ENCODE measurements around the gene STIMATE. TPM values are rescaled to one million over a fixed set of nuclear protein-coding genes. Genes with fewer than 3 reads are reported as not detected.

STIMATE gene
- polyA plus RNA-seq, 1 donor from 2014 or later, result 14.6 TPM

DNA sequence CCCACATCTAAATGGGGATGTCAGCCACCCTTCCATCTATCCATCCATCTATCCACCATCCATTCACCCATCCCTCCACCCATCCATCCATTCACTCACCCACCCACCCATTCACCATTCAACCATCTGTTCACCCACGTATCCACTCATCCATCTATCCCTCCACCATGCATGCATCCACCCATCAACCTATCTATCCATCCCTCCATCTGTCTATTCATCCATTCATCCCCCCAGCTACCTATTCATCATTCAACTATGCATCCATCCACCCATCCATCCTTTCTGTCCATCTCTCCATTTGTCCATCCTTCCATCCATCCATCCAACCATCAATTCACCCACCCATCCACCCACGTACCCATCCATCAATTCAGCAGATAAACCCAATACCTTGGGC is 88.2 kb downstream of the STIMATE start:
- no peaks in the 10 kb centered on the region for H3K27me3 ChIP-seq (ENCODE audit: insufficient read depth, low read depth, low read length)
- no peaks in the 10 kb centered on the region for H3K9me3 ChIP-seq (ENCODE audit: low read length)
- no peaks in the 10 kb centered on the region for H3K9me2 ChIP-seq (ENCODE audit: insufficient read depth, low read length)
- no peak overlapping the region for H3K9ac ChIP-seq (ENCODE audit: low read length)
- H3F3A ChIP-seq (ENCODE audit: insufficient read depth, low read length, poor library complexity, severe bottlenecking), result no peaks in the 10 kb centered on the region
- no peaks in the 10 kb centered on the region for H3K36me3 ChIP-seq (ENCODE audit: insufficient read depth, low read length)
- no peaks in the 10 kb centered on the region for H4K20me1 ChIP-seq (ENCODE audit: insufficient read depth)
- H2AFZ ChIP-seq (ENCODE audit: low read depth, low read length), result no peak overlapping the region
- H3K4me3 ChIP-seq (ENCODE audit: low read length), result no peak overlapping the region
- no peak for TF ChIP-seq EP300 (conservative IDR thresholded peaks at IDR 0.05; ENCODE audit: poor library complexity, severe bottlenecking)
- TF ChIP-seq, protein P1, sequence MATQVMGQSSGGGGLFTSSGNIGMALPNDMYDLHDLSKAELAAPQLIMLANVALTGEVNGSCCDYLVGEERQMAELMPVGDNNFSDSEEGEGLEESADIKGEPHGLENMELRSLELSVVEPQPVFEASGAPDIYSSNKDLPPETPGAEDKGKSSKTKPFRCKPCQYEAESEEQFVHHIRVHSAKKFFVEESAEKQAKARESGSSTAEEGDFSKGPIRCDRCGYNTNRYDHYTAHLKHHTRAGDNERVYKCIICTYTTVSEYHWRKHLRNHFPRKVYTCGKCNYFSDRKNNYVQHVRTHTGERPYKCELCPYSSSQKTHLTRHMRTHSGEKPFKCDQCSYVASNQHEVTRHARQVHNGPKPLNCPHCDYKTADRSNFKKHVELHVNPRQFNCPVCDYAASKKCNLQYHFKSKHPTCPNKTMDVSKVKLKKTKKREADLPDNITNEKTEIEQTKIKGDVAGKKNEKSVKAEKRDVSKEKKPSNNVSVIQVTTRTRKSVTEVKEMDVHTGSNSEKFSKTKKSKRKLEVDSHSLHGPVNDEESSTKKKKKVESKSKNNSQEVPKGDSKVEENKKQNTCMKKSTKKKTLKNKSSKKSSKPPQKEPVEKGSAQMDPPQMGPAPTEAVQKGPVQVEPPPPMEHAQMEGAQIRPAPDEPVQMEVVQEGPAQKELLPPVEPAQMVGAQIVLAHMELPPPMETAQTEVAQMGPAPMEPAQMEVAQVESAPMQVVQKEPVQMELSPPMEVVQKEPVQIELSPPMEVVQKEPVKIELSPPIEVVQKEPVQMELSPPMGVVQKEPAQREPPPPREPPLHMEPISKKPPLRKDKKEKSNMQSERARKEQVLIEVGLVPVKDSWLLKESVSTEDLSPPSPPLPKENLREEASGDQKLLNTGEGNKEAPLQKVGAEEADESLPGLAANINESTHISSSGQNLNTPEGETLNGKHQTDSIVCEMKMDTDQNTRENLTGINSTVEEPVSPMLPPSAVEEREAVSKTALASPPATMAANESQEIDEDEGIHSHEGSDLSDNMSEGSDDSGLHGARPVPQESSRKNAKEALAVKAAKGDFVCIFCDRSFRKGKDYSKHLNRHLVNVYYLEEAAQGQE (IDR thresholded peaks at IDR 0.05; ENCODE audit: borderline replicate concordance), result no peak
- no peak for TF ChIP-seq TAF1 (IDR thresholded peaks at IDR 0.05; ENCODE audit: low read depth)
- TF ChIP-seq RAD21 (conservative IDR thresholded peaks at IDR 0.05), result no peak
- no peak for TF ChIP-seq POLR2AphosphoS5 (IDR thresholded peaks at IDR 0.05)
- no peak for TF ChIP-seq SMC3 (conservative IDR thresholded peaks at IDR 0.05; ENCODE audit: poor library complexity)
- TF ChIP-seq EZH2 (IDR thresholded peaks at IDR 0.05; ENCODE audit: borderline replicate concordance, insufficient read depth, low read length, poor library complexity, severe bottlenecking), result no peak
- TF ChIP-seq, protein P2, sequence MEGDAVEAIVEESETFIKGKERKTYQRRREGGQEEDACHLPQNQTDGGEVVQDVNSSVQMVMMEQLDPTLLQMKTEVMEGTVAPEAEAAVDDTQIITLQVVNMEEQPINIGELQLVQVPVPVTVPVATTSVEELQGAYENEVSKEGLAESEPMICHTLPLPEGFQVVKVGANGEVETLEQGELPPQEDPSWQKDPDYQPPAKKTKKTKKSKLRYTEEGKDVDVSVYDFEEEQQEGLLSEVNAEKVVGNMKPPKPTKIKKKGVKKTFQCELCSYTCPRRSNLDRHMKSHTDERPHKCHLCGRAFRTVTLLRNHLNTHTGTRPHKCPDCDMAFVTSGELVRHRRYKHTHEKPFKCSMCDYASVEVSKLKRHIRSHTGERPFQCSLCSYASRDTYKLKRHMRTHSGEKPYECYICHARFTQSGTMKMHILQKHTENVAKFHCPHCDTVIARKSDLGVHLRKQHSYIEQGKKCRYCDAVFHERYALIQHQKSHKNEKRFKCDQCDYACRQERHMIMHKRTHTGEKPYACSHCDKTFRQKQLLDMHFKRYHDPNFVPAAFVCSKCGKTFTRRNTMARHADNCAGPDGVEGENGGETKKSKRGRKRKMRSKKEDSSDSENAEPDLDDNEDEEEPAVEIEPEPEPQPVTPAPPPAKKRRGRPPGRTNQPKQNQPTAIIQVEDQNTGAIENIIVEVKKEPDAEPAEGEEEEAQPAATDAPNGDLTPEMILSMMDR (IDR thresholded peaks at IDR 0.05; ENCODE audit: poor library complexity, severe bottlenecking), result no peak
- TF ChIP-seq MXI1 (conservative IDR thresholded peaks at IDR 0.05; ENCODE audit: poor library complexity, severe bottlenecking), result no peak
- H3K27ac ChIP-seq (ENCODE audit: low read length), result no peak overlapping the region
- no peaks in the 10 kb centered on the region for H3K79me2 ChIP-seq (replicated peaks; ENCODE audit: insufficient read depth, low read length)
- H3K4me2 ChIP-seq (ENCODE audit: low read length), result no peak overlapping the region

DNA sequence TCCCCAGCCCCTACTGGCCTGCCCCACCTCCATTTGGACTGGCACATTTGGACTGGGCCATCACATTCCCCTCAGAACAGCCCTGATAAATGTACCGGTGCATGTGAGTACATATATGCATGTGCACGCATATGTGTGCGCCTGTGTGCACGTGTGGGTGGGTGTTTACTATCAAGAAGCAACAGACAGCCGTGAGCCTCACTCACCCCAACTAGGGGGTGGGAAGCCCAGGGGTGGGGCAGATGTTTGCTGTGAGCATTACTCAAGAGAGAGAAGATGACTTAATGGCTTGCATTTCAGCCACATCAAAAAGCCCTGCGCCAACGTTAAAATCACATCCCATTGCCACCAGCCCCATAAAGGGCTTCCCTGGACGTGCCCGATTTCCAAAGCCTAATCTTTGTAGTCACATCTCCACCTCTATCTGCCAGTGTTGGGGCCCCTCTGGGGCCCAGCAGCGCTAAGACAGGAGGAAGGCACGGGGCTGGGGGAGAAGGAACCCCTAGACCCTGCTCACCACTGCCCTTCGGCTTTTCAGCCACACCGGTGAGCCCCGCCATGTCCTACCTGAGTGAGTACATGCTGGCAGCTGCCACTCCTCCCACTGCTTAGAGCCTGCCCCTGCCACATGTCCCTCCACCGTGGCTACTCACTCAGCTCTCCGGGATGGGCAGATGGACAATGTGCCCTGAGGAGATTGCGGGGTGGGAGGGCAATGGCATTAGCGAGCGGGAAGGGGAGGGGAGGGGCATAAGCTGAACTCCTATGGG is 91.9 kb downstream of the STIMATE start:
- Histone ChIP-seq H3K4me2 (ENCODE audit: low read length) (no peak overlapping the region), H3K9me3 (ENCODE audit: low read length) (no peaks in the 10 kb centered on the region), H3K27me3 (ENCODE audit: insufficient read depth, low read depth, low read length) (no peaks in the 10 kb centered on the region), H3K27ac (ENCODE audit: low read length) (no peak overlapping the region), H3K36me3 (ENCODE audit: insufficient read depth, low read length) (no peaks in the 10 kb centered on the region), H4K20me1 (ENCODE audit: insufficient read depth) (no peaks in the 10 kb centered on the region), H3K79me2 (replicated peaks; ENCODE audit: insufficient read depth, low read length) (no peaks in the 10 kb centered on the region), H3K9me2 (ENCODE audit: insufficient read depth, low read length) (no peaks in the 10 kb centered on the region), H3K9ac (ENCODE audit: low read length) (no peak overlapping the region), H3K4me3 (ENCODE audit: low read length) (no peak overlapping the region), H2AFZ (ENCODE audit: low read depth, low read length) (no peak overlapping the region), H3F3A (ENCODE audit: insufficient read depth, low read length, poor library complexity, severe bottlenecking) (no peaks in the 10 kb centered on the region)
- TF ChIP-seq POLR2AphosphoS5 (IDR thresholded peaks at IDR 0.05) (no peak), EP300 (conservative IDR thresholded peaks at IDR 0.05; ENCODE audit: poor library complexity, severe bottlenecking) (no peak), EZH2 (IDR thresholded peaks at IDR 0.05; ENCODE audit: borderline replicate concordance, insufficient read depth, low read length, poor library complexity, severe bottlenecking) (no peak), SMC3 (conservative IDR thresholded peaks at IDR 0.05; ENCODE audit: poor library complexity) (no peak), RAD21 (conservative IDR thresholded peaks at IDR 0.05) (no peak), TAF1 (IDR thresholded peaks at IDR 0.05; ENCODE audit: low read depth) (no peak), MXI1 (conservative IDR thresholded peaks at IDR 0.05; ENCODE audit: poor library complexity, severe bottlenecking) (no peak)
- TF ChIP-seq, protein P1 (IDR thresholded peaks at IDR 0.05; ENCODE audit: borderline replicate concordance), result no peak
- TF ChIP-seq, protein P2 (IDR thresholded peaks at IDR 0.05; ENCODE audit: poor library complexity, severe bottlenecking), result no peak

Data from neural cell (in vitro differentiated cells).